ENCODE data around the gene ZC3HAV1L.

DNA sequence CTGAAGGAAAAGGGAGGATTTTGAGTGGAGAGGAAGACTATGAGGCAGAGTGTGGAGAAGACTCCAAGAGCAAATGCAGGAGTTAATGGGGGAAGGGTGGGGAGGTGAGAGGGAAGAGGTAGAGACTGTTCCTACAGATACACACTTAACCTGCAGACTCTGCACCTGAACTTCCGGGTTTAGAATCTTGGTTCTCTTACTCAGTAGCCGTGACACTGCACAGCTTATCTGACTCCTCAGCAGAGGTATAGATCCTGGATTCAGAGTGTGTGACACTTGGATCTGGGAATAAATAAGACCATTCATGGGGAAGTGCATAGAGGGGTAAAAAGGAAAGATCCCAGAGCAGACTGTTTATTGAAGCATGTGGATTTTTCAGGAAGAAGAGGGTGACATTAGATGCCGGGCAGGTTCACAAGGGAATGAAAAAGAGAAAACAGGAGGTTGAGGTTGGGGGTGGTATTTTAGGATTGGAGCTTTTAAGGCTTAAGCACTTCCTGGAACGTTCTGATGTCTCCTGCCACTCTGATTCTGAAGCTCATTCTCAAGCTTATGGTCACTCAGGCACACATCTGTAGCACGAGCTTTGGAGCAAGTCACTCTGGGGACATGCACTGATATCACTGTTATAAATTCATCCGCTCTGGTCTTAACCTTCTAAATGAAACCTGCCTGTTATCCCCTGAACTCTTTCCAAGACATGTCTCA is 5.7 kb upstream of the ZC3HAV1L start:
- TF ChIP-seq EZH2 (IDR thresholded peaks at IDR 0.05; ENCODE audit: borderline replicate concordance, low read depth, low read length, severe bottlenecking), result no peak
- no peak for TF ChIP-seq CTCF (IDR thresholded peaks at IDR 0.05; ENCODE audit: borderline replicate concordance, extremely low read depth, low read length, poor library complexity, severe bottlenecking)
